A549 (cell line): ENCODE data around the gene MUC6. TPM values are rescaled to one million over a fixed set of nuclear protein-coding genes. Genes with fewer than 3 reads are reported as not detected.

Experiments used
- ATAC-seq, 2 experiments: fragments of 200-7000 bp in 1 of 2; fragments of >200 bp in 1 of 2; cut with Nextera tagmentation in 1 of 2; cut with Tn5 transposase in 1 of 2; 3 replicates each; pipeline versions ENCODE4 v1.8.0 to v1.9.1; 2018 to 2020; ENCODE audit warnings: mild to moderate bottlenecking in 1 of 2, moderate library complexity in 1 of 2
- CTCF ChIA-PET: fragments of 300-600 bp; sonication (Branson Sonifier 250); formaldehyde crosslinking; extraction: SDS; loops from one replicate; lab custom pipeline; 2021; ENCODE audit warnings: antibody characterized with exemption, inconsistent platforms; lab: Yijun Ruan, JAX
- POLR2A ChIA-PET: fragments of 350-600 bp; formaldehyde crosslinking; extraction: SDS; loops from one replicate; lab custom pipeline; 2021; ENCODE audit warnings: antibody characterized with exemption, inconsistent platforms; lab: Yijun Ruan, JAX
- DNase-seq, 2 experiments: peaks; one replicate each; pipeline versions ENCODE4 v3.0.0 to v3.0.0-alpha.2; 2011 to 2016; ENCODE audit warnings: low read depth in 1 of 2, low spot score in 1 of 2
- FAIRE-seq: peaks from 2 replicates; lab custom pipeline; 2011; peaks lifted over from hg19 to GRCh38; lab: Jason Lieb, UNC
- H3K27ac ChIP-seq, 2 experiments: fragments of >200 bp; sonication (Bioruptor Twin); formaldehyde crosslinking; 3 replicates each; pipeline ENCODE4 v1.5.1; 2016 to 2017
- H3K4me1 ChIP-seq: fragments of >200 bp; sonication (Bioruptor Twin); formaldehyde crosslinking; 3 replicates; pipeline ENCODE4 v1.6.1; 2016
- H3K4me2 ChIP-seq: fragments of >200 bp; sonication (Bioruptor Twin); formaldehyde crosslinking; 3 replicates; pipeline ENCODE4 v1.6.1; 2016
- H3K4me3 ChIP-seq: fragments of >200 bp; sonication (Bioruptor Twin); formaldehyde crosslinking; 3 replicates; pipeline ENCODE4 v1.5.1; 2016
- H3K9me3 ChIP-seq: fragments of >200 bp; sonication (Bioruptor Twin); formaldehyde crosslinking; 3 replicates; pipeline ENCODE4 v1.6.1; 2016
- ATOH8 ChIP-seq: fragments of 250-450 bp; sonication (Bioruptor Pico); IDR thresholded peaks from 2 replicates; pipeline ENCODE4 v1.5.0; 2020; ENCODE audit warnings: low read depth, mild to moderate bottlenecking, moderate library complexity
- CBX2 ChIP-seq: fragments of 200-600 bp; sonication (generic); IDR thresholded peaks from 2 replicates; pipeline ENCODE4 v1.6.1; 2016; ENCODE audit warnings: low read depth, mild to moderate bottlenecking, borderline replicate concordance
- CEBPB ChIP-seq, 2 experiments: fragments of >200 bp in 1 of 2; sonication (Bioruptor Twin) in 1 of 2; formaldehyde crosslinking in 1 of 2; IDR thresholded peaks; 2 replicates each; pipeline ENCODE4 v1.6.1; 2012 to 2016
- E2F6 ChIP-seq: IDR thresholded peaks from 2 replicates; pipeline ENCODE4 v1.6.1; 2012; ENCODE audit warnings: low read depth, borderline replicate concordance
- EHF ChIP-seq: fragments of 250-450 bp; sonication (Bioruptor Pico); IDR thresholded peaks from 2 replicates; pipeline ENCODE4 v1.5.0; 2020; ENCODE audit warnings: mild to moderate bottlenecking
- ESRRA ChIP-seq: fragments of 150-350 bp; IDR thresholded peaks from 2 replicates; pipeline ENCODE4 v1.6.1; 2014; ENCODE audit warnings: mild to moderate bottlenecking, low read length, borderline replicate concordance
- GATA3 ChIP-seq: IDR thresholded peaks from 2 replicates; pipeline ENCODE4 v1.6.1; 2012; ENCODE audit warnings: borderline replicate concordance
- HOXA7 ChIP-seq: fragments of 250-450 bp; sonication (Bioruptor Pico); IDR thresholded peaks from 2 replicates; pipeline ENCODE4 v1.5.0; 2020; ENCODE audit warnings: mild to moderate bottlenecking, moderate library complexity
- JUNB ChIP-seq: fragments of >200 bp; sonication (Bioruptor Twin); formaldehyde crosslinking; IDR thresholded peaks from 2 replicates; pipeline ENCODE4 v1.6.1; 2016
- MYC ChIP-seq: IDR thresholded peaks from 2 replicates; pipeline ENCODE4 v1.6.1; 2012; ENCODE audit warnings: mild to moderate bottlenecking, inconsistent platforms, low read length, improper control_type of control experiment, borderline replicate concordance
- POLR2A ChIP-seq: IDR thresholded peaks from 2 replicates; pipeline ENCODE4 v1.6.1; 2012; ENCODE audit warnings: mild to moderate bottlenecking, low read length
- RAD21 ChIP-seq, 2 experiments: fragments of >200 bp in 1 of 2; sonication (Bioruptor Twin) in 1 of 2; formaldehyde crosslinking in 1 of 2; IDR thresholded peaks in 1 of 2; conservative IDR thresholded peaks in 1 of 2; 2 replicates in 1 of 2; 3 replicates in 1 of 2; pipeline ENCODE4 v1.6.1; 2012 to 2018; ENCODE audit warnings: inconsistent platforms in 1 of 2
- RARB ChIP-seq: fragments of 250-450 bp; sonication (Bioruptor Pico); IDR thresholded peaks from 2 replicates; pipeline ENCODE4 v1.8.0; 2021; ENCODE audit warnings: mild to moderate bottlenecking, moderate library complexity
- RNF2 ChIP-seq: fragments of 200-600 bp; sonication (generic); IDR thresholded peaks from 2 replicates; pipeline ENCODE4 v1.6.1; 2016; ENCODE audit warnings: low read depth, mild to moderate bottlenecking, antibody characterized with exemption, moderate library complexity, borderline replicate concordance
- SMC3 ChIP-seq: fragments of >200 bp; sonication (Bioruptor Twin); formaldehyde crosslinking; IDR thresholded peaks from 3 replicates; pipeline ENCODE4 v1.6.1; 2018; ENCODE audit warnings: inconsistent platforms
- TFCP2L1 ChIP-seq: fragments of 250-450 bp; sonication (Bioruptor Pico); IDR thresholded peaks from 2 replicates; pipeline ENCODE4 v1.5.0; 2021; ENCODE audit warnings: mild to moderate bottlenecking
- ZC3H11A ChIP-seq: fragments of 450-650 bp; IDR thresholded peaks from 2 replicates; pipeline ENCODE4 v1.6.1; 2014; ENCODE audit warnings: antibody characterized with exemption, mild to moderate bottlenecking
- WGBS: methylation state at CpG from one replicate; pipeline ENCODE4 v1.1.6; 2017; ENCODE audit errors: missing lambda C conversion rate; 5-methylcytosine and 5-hydroxymethylcytosine counted together
- polyA plus RNA-seq, 4 experiments: library from polyadenylated mRNA; depleted of rRNA in 3 of 4; stranded (reverse); fragments of >200 nt; fragmentation: RNase III in 1 of 4; extraction: RNeasy Plus Mini Kit Qiagen cat#74134 plus additional on column Dnase treatment in 1 of 4; gene quantifications; 2 replicates in 3 of 4; 3 replicates in 1 of 4; pipeline ENCODE4 v1.2.3, GENCODE V29; 2011 to 2017
- TF ChIP-seq, protein P1 (sequence below): fragments of >200 bp; sonication (Bioruptor Twin); formaldehyde crosslinking; IDR thresholded peaks from 3 replicates; pipeline ENCODE4 v1.6.1; 2016
- TF ChIP-seq, protein P2 (sequence below): fragments of 200-600 bp; sonication (generic); IDR thresholded peaks from 2 replicates; pipeline ENCODE4 v1.6.1; 2016; ENCODE audit warnings: antibody characterized with exemption, mild to moderate bottlenecking, moderate library complexity

The MUC6 gene
- polyA plus RNA-seq, 2 of the 4 experiments (the other 2 are of a cell fraction) = not detected

DNA sequence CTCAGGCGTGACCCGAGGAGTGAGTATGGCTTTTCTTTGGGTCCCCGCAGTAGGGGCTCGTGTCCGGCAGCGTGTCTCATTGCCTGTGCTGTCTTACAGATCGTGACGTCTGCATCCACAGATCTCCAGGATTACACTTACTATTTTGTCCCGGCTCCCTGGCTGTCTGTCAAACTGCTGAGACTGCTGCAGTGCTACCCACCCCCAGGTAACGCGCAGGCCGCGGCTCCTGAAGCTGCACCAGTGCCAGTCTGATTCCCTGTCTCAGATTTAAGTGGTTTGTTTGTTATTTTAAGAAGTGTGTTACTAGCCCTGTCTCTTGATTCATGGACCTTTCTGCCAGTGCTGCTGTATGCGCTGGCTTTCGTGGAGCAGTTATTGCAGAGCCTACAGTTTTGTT lies 52.0 kb downstream of the MUC6 start:
- Histone ChIP-seq H3K27ac (no peak overlapping the region), H3K4me2 (no peak overlapping the region), H3K4me3 (no peak overlapping the region), H3K4me1 (no peaks in the 10 kb centered on the region), H3K9me3 (no peaks in the 10 kb centered on the region)
- WGBS = 98% methylated on average over 15 of the region's 15 CpGs
- TF ChIP-seq EHF (CRISPR knock-in tag) (no peak), ATOH8 (no peak), TFCP2L1 (CRISPR knock-in tag) (no peak), CEBPB (IDR thresholded peaks at IDR 0.05) (no peak), JUNB (no peak), E2F6 (no peak), RAD21 (conservative IDR thresholded peaks at IDR 0.05 in 1 of 2, IDR thresholded peaks at IDR 0.05 in 1 of 2) (no peak), SMC3 (no peak), MYC (no peak), ESRRA (no peak), HOXA7 (CRISPR knock-in tag) (no peak), RARB (CRISPR knock-in tag) (no peak)
- TF ChIP-seq, protein P1, sequence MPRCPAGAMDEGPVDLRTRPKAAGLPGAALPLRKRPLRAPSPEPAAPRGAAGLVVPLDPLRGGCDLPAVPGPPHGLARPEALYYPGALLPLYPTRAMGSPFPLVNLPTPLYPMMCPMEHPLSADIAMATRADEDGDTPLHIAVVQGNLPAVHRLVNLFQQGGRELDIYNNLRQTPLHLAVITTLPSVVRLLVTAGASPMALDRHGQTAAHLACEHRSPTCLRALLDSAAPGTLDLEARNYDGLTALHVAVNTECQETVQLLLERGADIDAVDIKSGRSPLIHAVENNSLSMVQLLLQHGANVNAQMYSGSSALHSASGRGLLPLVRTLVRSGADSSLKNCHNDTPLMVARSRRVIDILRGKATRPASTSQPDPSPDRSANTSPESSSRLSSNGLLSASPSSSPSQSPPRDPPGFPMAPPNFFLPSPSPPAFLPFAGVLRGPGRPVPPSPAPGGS = no peak
- ChIA-PET POLR2A (no interaction called here), CTCF (interaction anchor here (0.9 to 1.6 kb wide), 4 partner anchors 9 to 67 kb away, joined by 3 to 4 read pairs (median 3); partner anchors contain the start of gene AP2A2)
- ATAC-seq (no peak), DNase-seq (no peak), FAIRE-seq (no peak)

GRCh38 chr11:981764-982163 lies 54.8 kb downstream of the MUC6 start:
- Histone ChIP-seq H3K4me3 (no peak overlapping the region), H3K4me1 (no peaks in the 10 kb centered on the region), H3K27ac (no peak overlapping the region), H3K4me2 (no peak overlapping the region), H3K9me3 (no peaks in the 10 kb centered on the region)
- WGBS = 94% methylated on average over 14 of the region's 14 CpGs
- POLR2A ChIA-PET = no interaction called here
- FAIRE-seq (no peak), DNase-seq (no peak), ATAC-seq (no peak)
- no peak for TF ChIP-seq POLR2A
- TF ChIP-seq, protein P2, sequence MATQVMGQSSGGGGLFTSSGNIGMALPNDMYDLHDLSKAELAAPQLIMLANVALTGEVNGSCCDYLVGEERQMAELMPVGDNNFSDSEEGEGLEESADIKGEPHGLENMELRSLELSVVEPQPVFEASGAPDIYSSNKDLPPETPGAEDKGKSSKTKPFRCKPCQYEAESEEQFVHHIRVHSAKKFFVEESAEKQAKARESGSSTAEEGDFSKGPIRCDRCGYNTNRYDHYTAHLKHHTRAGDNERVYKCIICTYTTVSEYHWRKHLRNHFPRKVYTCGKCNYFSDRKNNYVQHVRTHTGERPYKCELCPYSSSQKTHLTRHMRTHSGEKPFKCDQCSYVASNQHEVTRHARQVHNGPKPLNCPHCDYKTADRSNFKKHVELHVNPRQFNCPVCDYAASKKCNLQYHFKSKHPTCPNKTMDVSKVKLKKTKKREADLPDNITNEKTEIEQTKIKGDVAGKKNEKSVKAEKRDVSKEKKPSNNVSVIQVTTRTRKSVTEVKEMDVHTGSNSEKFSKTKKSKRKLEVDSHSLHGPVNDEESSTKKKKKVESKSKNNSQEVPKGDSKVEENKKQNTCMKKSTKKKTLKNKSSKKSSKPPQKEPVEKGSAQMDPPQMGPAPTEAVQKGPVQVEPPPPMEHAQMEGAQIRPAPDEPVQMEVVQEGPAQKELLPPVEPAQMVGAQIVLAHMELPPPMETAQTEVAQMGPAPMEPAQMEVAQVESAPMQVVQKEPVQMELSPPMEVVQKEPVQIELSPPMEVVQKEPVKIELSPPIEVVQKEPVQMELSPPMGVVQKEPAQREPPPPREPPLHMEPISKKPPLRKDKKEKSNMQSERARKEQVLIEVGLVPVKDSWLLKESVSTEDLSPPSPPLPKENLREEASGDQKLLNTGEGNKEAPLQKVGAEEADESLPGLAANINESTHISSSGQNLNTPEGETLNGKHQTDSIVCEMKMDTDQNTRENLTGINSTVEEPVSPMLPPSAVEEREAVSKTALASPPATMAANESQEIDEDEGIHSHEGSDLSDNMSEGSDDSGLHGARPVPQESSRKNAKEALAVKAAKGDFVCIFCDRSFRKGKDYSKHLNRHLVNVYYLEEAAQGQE = no peak
- no peak for TF ChIP-seq HOXA7 (CRISPR knock-in tag)
- no peak for TF ChIP-seq GATA3
- no peak for TF ChIP-seq ZC3H11A
- TF ChIP-seq RNF2 = no peak
- TF ChIP-seq CBX2 = no peak
- CTCF ChIA-PET = interaction anchor here (0.9 to 1.9 kb wide), 5 partner anchors 17 to 83 kb away, joined by 3 to 8 read pairs (median 5); no protein-coding TSS in a partner anchor
